ENCODE measurements around the gene PRL.

Gene PRL

DNA sequence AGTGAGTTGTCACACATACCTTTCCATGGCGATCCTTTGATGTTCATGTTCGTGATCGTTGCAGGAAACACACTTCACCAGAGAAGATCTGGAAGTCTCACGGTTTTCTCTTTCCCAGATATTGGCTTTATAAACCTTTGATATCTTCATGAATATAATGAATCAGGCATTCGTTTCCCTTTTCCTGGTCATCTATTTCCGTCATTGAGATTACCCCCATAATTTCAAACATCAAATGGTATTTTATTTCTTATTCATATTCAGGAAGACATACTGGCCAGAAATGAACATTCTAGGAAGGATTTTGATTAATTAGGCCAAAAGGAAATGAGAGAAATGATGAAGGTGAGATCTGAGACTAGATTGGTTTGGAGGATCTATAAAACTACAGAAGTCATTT is at the start of gene PRL:
Gene PRL, minus strand, starts transcription at position 101 of the 400 bp plus-strand sequence. Its CDS starts 54 bp downstream, at position 47.
- no peak for DNase-seq

DNA sequence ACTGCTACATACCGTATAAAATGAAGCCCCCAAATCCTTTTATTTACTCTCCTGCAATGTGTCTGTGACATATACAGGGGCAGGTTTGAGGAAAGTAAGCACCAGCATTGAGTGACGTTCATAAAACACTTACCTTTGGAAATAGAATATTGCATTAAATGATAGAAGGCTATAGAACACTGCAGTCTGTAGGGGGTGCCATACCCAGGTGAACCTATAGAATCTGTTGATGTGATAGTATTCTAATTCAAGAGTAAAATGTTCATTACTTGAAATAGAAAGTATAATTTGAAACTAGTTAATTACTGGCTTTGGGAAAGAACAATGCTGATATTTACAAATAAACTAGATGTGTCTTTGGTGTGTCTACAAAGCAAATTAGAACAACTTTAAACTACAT is 47.0 kb upstream of the PRL start:
- no peak for DNase-seq

DNA sequence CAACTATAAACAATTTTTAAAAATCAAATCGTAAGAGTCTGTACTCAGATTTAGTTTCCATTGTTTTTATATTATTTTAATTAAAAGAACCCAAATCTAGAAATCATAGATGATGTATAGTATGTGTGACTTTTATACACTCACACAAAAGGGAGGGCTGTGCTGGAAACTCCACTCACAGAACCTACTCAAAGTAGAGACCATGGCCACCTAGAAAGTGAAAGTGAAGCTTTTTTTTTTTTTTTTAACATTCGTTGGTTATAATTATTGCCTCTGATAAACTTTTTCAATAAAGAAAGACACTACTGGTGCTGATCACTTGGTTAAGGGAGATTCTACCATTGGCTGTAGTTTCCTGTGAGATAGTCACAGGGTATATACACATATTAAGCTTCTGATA is 37.9 kb upstream of the PRL start:
- DNase-seq = no peak

DNA sequence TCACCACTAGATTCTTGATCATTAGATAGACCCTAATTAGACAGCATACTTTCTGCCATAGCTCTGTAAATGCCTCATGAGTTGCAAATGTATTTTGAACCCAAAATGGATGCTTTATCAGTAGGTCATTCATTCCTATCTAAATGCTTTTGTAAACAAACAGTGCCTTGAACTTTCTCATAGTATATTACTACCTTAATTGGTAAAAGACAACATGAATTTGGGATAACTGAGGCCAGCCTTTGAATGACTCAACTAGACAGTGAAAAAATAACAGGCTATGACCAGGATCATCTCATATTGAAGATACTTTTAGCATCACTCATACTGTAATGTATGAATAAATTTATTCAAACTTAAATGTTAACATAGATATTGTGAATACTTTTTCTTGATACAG is 37.0 kb upstream of the PRL start:
- DNase-seq = no peak

DNA sequence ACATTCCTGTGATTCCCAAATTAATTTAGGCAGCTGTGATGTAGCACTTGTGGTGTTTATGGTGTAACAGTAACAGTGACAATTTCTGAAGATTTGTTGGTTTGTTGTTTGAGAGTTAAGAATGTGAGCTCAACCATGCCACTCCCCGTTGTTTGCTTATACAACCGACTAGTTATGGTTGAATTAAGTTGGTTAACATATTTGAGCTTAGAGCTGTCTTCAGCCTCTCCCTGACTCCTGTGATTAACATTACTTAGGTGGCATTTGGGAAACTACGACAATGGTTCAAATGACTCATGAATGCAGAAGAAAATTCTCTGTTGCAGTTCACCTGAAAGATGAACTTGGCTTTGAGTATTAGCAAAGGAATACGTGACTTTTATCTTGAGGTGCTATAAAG is 35.9 kb upstream of the PRL start:
- DNase-seq = no peak

DNA sequence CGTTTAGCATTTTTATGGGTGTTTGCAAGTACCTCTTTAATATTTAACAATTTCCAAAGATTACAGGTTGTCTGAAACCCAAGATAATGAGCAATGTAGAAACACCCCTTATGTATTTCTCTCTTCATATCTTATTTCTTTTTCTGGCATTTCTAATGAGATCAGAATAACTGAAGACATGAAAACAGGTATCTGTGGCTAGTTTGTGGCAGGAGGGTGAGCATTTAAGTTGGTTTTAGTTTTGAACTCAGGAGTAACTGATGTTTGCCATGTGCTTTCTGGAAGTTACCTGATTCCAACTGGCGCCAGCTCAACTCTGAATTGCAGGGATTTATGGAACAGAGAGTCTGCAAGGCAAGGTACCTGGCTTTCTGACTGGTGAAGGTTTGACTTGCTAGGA is 35.4 kb upstream of the PRL start:
- DNase-seq = no peak

DNA sequence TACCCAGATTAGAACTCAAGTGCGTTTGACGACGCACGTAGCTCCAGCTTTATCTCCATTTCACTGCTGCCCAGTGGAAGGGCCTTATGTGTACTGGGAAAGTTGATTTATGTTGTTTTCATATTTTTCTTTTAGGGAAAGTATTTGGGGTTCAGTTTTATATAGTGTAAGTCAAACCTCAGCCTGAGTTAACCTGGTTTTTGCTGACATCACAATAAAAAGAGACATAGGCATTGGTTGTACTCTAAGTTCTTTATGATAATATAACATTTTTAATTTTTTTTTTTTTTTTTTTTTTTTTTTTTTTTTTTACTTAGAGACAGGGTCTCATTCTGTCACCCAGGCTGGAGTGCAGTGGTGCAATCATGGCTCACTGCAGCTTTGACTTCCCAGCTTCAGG is 34.1 kb upstream of the PRL start:
- DNase-seq = no peak

DNA sequence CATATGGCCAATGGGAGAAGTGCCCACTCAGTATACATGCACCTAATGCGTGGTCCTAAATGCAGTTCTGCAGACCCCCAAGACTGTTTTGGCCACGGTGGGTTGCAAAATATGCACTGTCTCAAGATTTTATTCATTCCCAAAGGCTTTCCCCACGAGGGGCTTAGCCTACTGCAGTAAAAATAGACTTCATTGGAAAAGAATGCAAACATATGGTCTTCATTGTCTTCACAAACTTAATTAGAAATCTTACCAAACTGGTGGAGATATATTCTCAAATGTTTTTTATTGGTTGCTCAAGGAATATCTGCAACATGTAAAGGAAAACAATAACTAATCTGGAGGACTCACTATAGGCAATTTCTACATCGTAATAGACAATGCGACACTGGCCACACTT is 31.6 kb upstream of the PRL start:
- no peak for DNase-seq

DNA sequence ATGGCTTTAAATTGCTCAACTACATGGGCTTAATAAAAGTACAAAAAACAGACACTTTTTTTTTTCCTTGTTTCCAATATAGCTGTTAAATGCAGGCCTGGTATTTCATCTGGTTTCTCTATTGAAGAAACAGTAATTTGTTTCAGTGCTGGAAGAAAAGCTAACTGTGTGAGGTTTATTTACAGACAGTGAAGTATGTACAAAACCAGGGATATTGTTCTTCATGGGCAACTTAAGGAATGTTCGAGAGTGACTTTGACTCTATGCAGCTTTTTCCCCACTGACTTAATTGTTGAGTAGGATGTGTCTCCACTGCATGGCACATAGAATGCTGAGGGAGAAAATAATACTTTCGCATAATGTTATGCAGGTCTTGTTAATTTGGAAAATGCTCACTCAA is 31.0 kb upstream of the PRL start:
- DNase-seq = no peak

DNA sequence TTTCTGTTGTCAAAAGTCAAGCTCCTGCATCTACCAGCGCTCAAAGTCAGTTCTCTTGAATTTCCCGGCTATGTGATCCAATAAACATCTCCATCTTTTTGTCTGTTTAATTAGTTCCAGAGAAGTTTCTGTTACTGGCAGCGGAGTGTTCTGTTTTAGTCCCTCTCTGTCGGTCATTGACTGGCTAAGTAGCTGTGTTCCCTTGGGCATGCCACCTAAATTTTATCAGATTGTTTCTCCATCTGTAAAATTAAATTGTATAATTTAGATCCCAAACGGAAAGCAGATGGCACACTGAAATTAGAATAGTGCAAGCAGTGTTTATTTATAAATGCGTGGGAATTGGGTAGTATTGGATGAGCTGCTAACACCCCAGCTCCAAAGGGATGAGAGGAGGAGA is 29.7 kb upstream of the PRL start:
- no peak for DNase-seq

DNA sequence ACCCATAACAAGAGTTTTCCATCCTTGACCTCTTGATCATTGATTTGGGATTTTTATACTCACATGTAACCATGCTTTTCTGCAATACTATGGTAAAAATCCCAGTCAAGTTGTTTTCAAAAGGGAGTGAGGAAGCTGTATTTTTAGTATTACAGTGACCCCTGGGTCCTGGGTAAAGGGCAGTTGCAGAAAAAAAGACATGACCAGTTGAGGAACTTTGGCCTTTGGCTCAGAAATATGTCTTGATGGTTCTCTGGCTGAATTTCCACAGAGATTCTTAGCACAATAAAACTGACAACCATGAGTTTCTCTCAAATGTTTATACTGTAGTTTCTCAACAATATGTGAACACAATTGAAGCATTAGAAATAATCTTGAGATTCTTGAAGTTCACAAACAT is 28.6 kb upstream of the PRL start:
- no peak for DNase-seq

DNA sequence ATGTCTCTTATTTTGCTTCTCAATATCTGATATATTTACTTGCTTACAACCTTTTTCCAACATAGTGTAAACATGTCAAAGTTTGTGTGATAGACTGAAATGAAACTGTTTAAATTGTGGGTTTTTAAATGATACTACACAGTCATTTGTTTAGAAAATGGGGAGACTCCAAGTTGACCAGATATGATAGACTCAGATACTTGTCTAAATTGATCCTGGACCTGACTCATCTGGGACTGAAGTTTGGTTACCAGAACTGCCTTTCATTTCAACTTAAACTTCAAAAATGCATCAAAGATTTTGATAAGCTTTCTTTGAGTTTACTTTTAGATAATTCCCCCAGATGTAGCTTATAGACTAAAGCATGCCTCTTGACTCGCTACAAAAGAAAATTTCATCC is 27.0 kb upstream of the PRL start:
- no peak for DNase-seq

DNA sequence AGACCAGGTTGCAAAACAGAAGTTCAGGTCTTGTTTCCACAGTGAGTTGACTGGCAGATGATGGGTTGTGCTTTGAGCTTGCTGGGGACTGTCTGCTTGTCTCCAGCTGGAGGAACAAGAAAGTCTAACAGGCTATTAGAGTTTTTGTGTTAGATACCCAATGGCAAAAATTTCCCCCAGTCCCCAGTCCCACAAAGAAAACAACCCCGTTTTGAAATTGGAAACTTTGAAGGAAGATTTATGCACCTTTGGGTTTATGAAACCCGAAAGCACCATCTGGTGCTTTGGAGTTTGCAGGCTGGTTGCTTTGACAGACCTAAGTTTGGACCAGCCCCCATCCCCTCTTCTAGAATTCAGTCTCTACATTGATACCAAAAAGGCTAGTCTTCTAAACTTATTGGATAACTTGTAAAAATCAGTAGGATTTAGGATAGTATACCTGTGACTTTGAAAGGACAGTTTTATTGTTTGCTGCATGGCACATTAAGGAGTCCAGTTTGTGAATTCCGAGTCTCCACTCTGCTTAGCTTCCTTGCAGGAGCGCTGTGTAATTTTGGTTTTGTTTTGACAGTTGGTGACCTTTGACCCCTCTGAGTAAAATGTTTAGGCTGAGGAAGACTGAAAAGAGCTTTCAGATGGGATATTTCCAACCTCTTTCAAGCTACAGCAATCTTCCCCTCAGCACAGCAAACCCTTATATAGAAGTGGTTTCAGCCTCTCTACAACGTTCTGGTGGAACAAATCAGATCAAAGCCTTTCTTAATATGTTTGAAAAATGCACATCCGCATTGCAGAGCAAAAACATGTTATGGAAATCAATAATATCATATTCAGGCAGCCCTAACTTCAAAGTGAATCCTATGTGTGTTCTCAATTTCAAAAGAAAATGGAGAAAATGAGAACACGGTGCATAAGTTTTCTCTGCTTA is 25.5 kb upstream of the PRL start:
- no peak for DNase-seq

DNA sequence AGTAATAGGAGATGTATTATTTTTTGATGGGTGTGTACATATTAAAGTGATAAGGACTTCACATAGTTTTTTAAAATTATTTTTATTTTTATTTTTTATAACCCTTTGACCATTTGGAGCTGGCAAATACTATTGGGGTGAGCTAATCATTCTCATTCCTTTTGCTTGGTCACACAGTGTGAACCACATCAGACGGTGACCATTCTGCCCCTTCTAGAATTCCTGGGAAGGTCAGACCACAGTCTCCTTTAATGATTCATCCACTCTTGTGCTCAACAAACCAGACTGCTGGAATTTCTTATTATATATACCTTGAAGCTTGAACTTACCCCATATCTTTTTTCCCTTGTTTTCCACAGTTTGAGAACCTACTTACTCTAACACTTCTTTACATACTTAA is 23.9 kb upstream of the PRL start:
- no peak for DNase-seq

DNA sequence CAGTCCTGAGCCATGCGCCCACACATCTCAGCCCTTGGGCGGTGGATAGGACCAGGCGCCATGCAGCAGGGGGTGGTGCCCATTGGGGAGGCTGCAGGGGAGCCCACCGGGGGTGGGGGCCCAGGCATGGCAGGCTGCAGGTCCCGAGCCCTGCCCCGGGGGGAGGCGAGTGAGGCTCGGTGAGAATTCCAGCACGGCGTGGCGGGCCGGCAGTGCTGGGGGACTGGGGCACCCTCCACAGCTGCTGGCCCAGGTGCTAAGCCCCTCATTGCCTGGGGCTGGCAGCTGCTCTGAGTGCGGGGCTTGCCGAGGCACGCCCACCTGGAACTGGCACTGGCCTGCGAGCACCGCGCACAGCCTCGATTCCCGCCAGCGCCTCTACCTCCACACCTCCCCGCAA is 21.6 kb upstream of the PRL start:
- DNase-seq = no peak

DNA sequence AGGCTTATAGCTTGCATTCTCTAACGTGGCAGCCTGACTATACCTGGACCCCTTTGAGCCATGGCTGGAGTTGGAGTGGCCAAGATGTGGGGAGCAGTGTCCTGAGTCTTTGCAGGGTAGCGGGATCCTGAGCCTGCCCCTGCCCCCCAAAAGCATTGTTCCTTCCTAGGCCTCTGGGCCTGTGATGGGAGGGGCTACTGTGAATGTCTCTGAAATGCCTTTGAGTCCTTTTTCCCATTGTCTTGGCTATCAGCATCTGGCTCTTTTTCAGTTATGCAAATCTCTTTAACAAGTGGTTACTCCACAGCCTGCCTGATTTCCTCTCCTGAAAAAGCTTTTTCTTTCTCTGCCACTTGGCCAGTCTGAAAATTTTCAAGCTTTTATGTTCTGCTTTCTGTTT is 17.0 kb upstream of the PRL start:
- DNase-seq = no peak

DNA sequence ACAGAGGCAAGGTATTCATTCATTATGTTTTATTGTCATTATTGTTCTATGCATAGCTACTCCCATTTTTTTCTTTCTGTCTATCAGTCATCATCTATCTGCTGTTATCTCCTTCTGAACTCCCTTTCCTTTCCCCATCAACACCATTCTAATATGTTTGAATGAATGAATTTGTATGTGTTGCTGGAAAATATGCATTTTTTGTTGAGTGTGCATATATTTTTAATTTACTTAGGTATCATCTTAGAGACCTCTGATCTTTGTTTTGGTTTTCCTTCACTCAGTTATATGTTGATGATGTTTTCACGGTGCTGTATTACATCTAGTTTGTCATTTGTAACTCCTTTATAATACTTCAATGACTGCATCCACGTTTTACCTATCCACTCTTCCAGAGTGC is 12.1 kb upstream of the PRL start:
- no peak for DNase-seq

DNA sequence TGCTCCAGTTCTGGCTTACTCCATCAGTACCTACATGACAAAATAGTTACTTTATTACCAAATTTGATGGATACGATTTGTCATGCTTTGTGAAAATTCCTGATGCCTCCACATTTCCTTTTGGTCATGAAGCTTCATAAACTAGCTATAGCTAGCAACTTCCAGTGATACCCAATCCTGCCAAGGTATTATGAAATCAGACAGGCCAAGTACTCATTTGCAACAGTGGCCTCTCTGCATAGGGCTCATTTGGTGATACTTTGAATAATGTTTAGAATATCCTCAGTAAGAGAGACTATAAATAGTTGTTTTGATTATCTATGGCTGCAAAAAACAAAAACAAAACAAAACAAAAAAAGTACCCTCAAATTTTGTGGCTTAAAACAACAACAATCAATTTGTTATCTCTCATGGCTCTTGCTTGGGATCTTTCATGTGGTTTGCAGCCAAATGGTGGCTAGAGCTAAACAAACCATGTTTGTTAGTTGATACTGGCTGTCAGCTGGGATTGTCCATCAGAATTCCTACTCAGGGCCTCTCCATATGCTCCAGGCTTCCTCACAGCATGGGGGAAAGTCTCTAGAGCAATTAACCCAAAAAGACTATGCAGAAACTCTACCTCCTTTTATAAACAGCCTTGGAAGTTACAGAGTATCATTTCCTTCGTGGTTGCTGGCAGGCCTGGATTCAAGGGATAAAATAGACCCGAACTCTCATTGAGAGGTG is 10.1 kb upstream of the PRL start:
- DNase-seq = no peak

DNA sequence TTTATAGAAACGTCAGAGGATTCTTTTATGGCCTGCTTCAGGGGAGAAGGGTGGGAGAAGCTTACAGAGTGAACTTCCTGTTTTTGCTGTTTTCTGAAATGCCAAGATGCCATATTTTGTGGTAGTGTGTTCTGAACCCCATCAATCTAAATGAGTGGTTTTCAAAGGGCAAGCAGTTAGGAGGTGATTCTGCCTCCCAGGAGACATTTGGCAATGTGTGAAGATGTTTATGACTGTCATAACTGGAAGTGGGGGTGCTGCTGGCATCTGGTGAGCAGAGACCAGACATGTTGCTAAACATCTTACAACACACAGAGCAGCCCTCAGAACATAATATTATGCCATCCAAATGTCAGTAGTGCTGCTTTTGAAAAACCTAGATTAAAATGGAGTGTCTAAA is 6.0 kb upstream of the PRL start:
- DNase-seq = no peak

DNA sequence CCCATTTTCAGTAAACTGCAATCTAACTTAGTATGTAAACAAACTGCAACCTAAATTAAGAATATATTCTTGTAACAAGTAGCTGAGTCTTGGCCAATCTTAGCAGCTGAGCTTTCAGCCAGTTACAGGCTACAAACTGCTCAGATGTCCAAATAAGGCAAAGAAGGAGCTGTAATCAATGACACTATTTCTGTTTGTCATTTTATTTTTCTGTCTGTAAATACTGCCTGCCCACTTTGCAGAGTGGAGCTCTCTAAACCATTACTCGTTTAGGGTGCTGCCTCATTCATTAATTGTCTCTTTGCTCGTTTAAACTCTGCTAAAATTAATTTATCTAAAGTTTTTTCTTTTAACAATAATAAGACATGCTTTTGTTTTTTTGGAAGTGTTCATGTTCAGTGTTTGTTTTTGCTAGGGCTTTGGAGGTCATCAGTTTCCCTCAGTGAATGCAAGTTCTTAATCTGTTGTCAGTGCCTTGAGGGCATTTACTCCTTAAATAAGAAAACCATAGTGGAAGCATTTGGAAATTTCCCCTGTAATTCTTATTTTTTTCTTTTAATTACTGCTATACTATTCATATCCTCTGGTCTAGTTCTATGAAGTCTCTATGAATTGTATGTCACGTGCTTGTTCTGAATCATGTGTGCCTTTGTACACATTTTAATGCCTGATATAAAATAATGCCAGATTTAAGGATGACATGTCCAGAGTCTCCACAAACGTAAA is 3.6 kb upstream of the PRL start:
- DNase-seq = no peak

DNA sequence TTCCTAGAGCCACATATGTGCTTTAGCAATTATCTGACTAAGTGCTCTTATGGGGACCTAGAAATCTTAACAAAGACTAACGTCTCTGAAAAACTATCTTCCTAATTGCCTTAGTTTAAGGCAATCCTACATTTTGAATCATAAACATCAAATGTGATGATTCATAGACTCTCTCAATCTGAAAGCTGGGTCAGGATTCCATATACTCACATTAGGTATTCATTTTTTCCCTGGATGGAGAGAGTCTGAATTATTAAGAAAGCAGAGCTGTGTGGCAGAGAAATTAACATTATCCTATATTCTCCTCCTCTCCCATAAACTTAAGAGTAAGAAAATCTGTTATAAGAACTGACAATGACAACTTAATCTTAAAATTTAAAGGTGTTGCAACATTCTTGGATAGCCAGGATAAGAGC is 1.6 kb upstream of the PRL start:
- DNase-seq = no peak

DNA sequence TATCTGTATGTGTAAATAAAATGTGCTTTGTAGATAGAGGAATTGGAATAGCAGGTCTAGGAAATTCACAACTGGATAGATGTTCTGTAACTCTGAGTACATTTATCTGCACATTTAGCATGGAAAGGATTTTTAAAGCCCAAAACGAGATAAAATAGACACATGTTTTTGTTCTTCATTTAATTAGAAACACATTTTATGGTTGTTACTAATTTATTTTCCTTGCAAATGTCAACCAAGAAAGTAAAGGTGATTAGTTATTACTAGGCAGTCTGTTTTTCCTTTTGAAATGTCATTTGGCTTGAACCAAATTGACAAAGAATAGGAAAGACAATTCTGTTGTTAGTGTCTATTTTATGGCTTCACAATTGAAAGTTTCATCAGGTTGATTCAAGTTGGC is 769 bp downstream of the PRL start:
- no peak for DNase-seq

DNA sequence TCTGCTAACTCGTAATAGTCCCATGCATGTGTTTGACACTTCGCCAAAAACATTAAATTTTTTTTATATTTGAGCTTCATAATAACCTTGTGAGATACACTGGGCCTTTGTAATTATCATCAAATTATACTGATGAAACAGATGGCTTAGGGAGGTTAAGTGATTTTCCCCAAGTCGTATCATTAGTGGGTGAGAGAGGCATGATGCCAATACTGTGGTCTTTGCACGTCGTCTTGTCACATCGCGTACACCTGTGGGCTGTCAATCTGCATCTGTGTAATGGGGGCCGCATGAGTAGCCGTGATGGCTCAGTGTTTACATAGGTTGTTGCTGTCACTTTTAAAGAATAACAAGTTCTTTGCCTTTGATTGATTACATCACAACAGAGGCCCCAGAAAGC is 1.7 kb downstream of the PRL start:
- no peak for DNase-seq

Data from C1 segment of cervical spinal cord (tissue), 14 donors.